GM21381 (cell line): ENCODE data around the gene SLC4A7.
"Not testable (repeated sequence)": the region's sequence is repeated elsewhere in the genome, so short reads cannot be mapped to it uniquely, and the experiment has no call there.

Experiments used
- ATAC-seq: cut with Tn5 transposase; IDR thresholded peaks from one replicate; pipeline ENCODE4 v1.9.1; 2021; ENCODE audit warnings: mild to moderate bottlenecking, moderate library complexity; ENCODE audit not compliant: unreplicated experiment

The SLC4A7 gene

GRCh38 chr3:27366062-27366591 lies 118.1 kb downstream of the SLC4A7 start:
- ATAC-seq: no peak

GRCh38 chr3:27360113-27361078 lies 123.8 kb downstream of the SLC4A7 start:
- ATAC-seq: peak; percentile 47

- no peak for ATAC-seq
Measured at GRCh38 chr3:27358372-27358771, 125.8 kb downstream of the SLC4A7 start.

- ATAC-seq: peak; percentile 89
Measured at GRCh38 chr3:27357665-27358258, 126.4 kb downstream of the SLC4A7 start.

- ATAC-seq: no peak
Measured at GRCh38 chr3:27356976-27357375, 127.2 kb downstream of the SLC4A7 start.

GRCh38 chr3:27354588-27355203 lies 129.5 kb downstream of the SLC4A7 start:
- ATAC-seq: no peak

GRCh38 chr3:27354161-27354560 lies 130.0 kb downstream of the SLC4A7 start:
- ATAC-seq: no peak

GRCh38 chr3:27353221-27353620 lies 131.0 kb downstream of the SLC4A7 start:
- no peak for ATAC-seq

- no peak for ATAC-seq
Measured at GRCh38 chr3:27352047-27352446, 132.1 kb downstream of the SLC4A7 start.

GRCh38 chr3:27349832-27350231 lies 134.4 kb downstream of the SLC4A7 start:
- no peak for ATAC-seq

- no peak for ATAC-seq
Measured at GRCh38 chr3:27345959-27346865, 138.0 kb downstream of the SLC4A7 start.

GRCh38 chr3:27345493-27345892 lies 138.7 kb downstream of the SLC4A7 start:
- ATAC-seq: no peak

GRCh38 chr3:27345045-27345444 lies 139.1 kb downstream of the SLC4A7 start:
- ATAC-seq: no peak

GRCh38 chr3:27344192-27344591 lies 140.0 kb downstream of the SLC4A7 start:
- no peak for ATAC-seq

- ATAC-seq: no peak
Measured at GRCh38 chr3:27342267-27342666, 141.9 kb downstream of the SLC4A7 start.

- ATAC-seq: peak; percentile 62
Measured at GRCh38 chr3:27340534-27340933, 143.7 kb downstream of the SLC4A7 start.

- no peak for ATAC-seq
Measured at GRCh38 chr3:27335571-27335970, 148.6 kb downstream of the SLC4A7 start.

GRCh38 chr3:27333843-27334242 lies 150.3 kb downstream of the SLC4A7 start:
- ATAC-seq: no peak

- ATAC-seq: not testable (repeated sequence)
Measured at GRCh38 chr3:27328982-27329762, 155.0 kb downstream of the SLC4A7 start.
